PC-9 (cell line): Measurements from ENCODE around the gene MFSD6L. TPM values are rescaled to one million over a fixed set of nuclear protein-coding genes. Genes with fewer than 3 reads are reported as not detected.

Source experiments
- BruUV-seq: library from RNA; stranded (reverse); fragments of 400-500 nt; replicated peaks from 2 replicates; lab custom pipeline; 2021; lab: Mats Ljungman, UMichigan
- CTCF ChIA-PET: fragments of 300-600 bp; sonication (Branson Sonifier 250); formaldehyde crosslinking; loops from one replicate; lab custom pipeline; 2022; ENCODE audit warnings: antibody characterized with exemption; lab: Charles Lee
- POLR2A ChIA-PET: fragments of 300-600 bp; sonication (Branson Sonifier 250); formaldehyde crosslinking; loops from one replicate; lab custom pipeline; 2022; ENCODE audit warnings: antibody characterized with exemption; ENCODE audit not compliant: unreplicated experiment; lab: Charles Lee
- DNase-seq, 2 experiments: peaks; one replicate each; pipeline versions ENCODE4 v3.0.0 to v3.0.0-alpha.2; 2015 to 2022; ENCODE audit warnings: mixed read lengths in 1 of 2
- H2AFZ ChIP-seq: fragments of 200-600 bp; sonication (generic); 2 replicates; pipeline ENCODE4 v1.8.1; 2017; ENCODE audit warnings: antibody characterized with exemption
- H3F3A ChIP-seq: fragments of 200-600 bp; sonication (generic); 2 replicates; pipeline ENCODE4 v1.8.1; 2017; ENCODE audit warnings: antibody characterized with exemption, mild to moderate bottlenecking, low read depth; ENCODE audit not compliant: insufficient read depth
- H3K27ac ChIP-seq: fragments of 200-600 bp; sonication (generic); 2 replicates; pipeline ENCODE4 v1.6.1; 2016; ENCODE audit warnings: mixed run types
- H3K27me3 ChIP-seq: fragments of 200-600 bp; sonication (generic); 2 replicates; pipeline ENCODE4 v1.6.1; 2016; ENCODE audit warnings: low read depth, mixed run types; ENCODE audit not compliant: insufficient read depth
- H3K36me3 ChIP-seq: fragments of 200-600 bp; sonication (generic); 2 replicates; pipeline ENCODE4 v1.6.1; 2016; ENCODE audit warnings: low read depth, mixed run types
- H3K4me1 ChIP-seq: fragments of 200-600 bp; sonication (generic); replicated peaks from 2 replicates; pipeline ENCODE4 v1.6.1; 2016; ENCODE audit warnings: mixed run types; ENCODE audit not compliant: insufficient read depth
- H3K4me2 ChIP-seq: fragments of 200-600 bp; sonication (generic); 2 replicates; pipeline ENCODE4 v1.6.1; 2017; ENCODE audit warnings: mixed run types
- H3K4me3 ChIP-seq: fragments of 200-600 bp; sonication (generic); 2 replicates; pipeline ENCODE4 v1.6.1; 2016; ENCODE audit warnings: mixed run types
- H3K79me2 ChIP-seq: fragments of 200-600 bp; sonication (generic); 2 replicates; pipeline ENCODE4 v1.6.1; 2017; ENCODE audit warnings: low read depth, mixed run types
- H3K9me2 ChIP-seq: fragments of 200-600 bp; sonication (generic); 2 replicates; pipeline ENCODE4 v1.8.1; 2017; ENCODE audit warnings: mild to moderate bottlenecking; ENCODE audit not compliant: insufficient read depth
- H3K9me3 ChIP-seq: fragments of 200-600 bp; sonication (generic); 2 replicates; pipeline ENCODE4 v1.8.1; 2016; ENCODE audit warnings: low read depth; ENCODE audit not compliant: insufficient read depth
- H4K20me1 ChIP-seq: fragments of 200-600 bp; sonication (generic); 2 replicates; pipeline ENCODE4 v1.8.1; 2017; ENCODE audit not compliant: insufficient read depth
- CTCF ChIP-seq: fragments of 200-600 bp; sonication (generic); conservative IDR thresholded peaks from 2 replicates; pipeline ENCODE4 v1.6.1; 2017; ENCODE audit warnings: mixed run types, antibody characterized with exemption, mild to moderate bottlenecking, moderate library complexity
- EZH2 ChIP-seq: fragments of 200-600 bp; sonication (generic); IDR thresholded peaks from 2 replicates; pipeline ENCODE4 v1.8.0; 2017; ENCODE audit warnings: antibody characterized with exemption, low read depth
- intact Hi-C: fragments of 100-400 bp; cut with micrococcal nuclease; formaldehyde crosslinking; loops from one replicate; pipeline ENCODE4 v1.10.0; 2022; ENCODE audit not compliant: unreplicated experiment
- total RNA-seq: library from RNA; stranded (reverse); gene quantifications from 2 replicates; pipeline ENCODE4 v1.2.3, GENCODE V29; 2021

The MFSD6L gene
- total RNA-seq, 1 experiment from 2014 or later = not detected

- DNase-seq = peak in 1 of 2 experiments; percentile 15
- CTCF ChIA-PET = no interaction called here
- Histone ChIP-seq H3K27me3 (peaks cover 20% of the 10 kb centered on the region), H4K20me1 (no peaks in the 10 kb centered on the region), H3K4me2 (no peak overlapping the region), H3K9me2 (no peaks in the 10 kb centered on the region), H3F3A (no peaks in the 10 kb centered on the region), H3K4me1 (no peaks in the 10 kb centered on the region), H3K4me3 (no peak overlapping the region), H3K9me3 (no peaks in the 10 kb centered on the region), H3K79me2 (no peaks in the 10 kb centered on the region), H2AFZ (no peak overlapping the region), H3K36me3 (no peaks in the 10 kb centered on the region), H3K27ac (no peak overlapping the region)
- POLR2A ChIA-PET = interaction anchor here (0.5 kb wide), 1 partner anchor 58 kb away, joined by 3 read pairs; no protein-coding TSS in a partner anchor
- no TSS peak for BruUV-seq
- TF ChIP-seq CTCF (no peak), EZH2 (no peak)
- intact Hi-C loops = no loop called here
Observed at GRCh38 chr17:8803531-8804420, 4.6 kb upstream of the MFSD6L start.

- intact Hi-C loops = no loop called here
- Histone ChIP-seq H3K27me3 (peaks cover 38% of the 10 kb centered on the region), H3K9me3 (no peaks in the 10 kb centered on the region), H3K27ac (no peak overlapping the region), H3K4me2 (no peak overlapping the region), H3K4me3 (no peak overlapping the region), H3K79me2 (no peaks in the 10 kb centered on the region), H3K9me2 (no peaks in the 10 kb centered on the region), H2AFZ (no peak overlapping the region), H4K20me1 (no peaks in the 10 kb centered on the region), H3K4me1 (no peaks in the 10 kb centered on the region), H3F3A (no peaks in the 10 kb centered on the region), H3K36me3 (no peaks in the 10 kb centered on the region)
- BruUV-seq = no TSS peak
- DNase-seq = no peak
- ChIA-PET POLR2A (interaction anchor here (0.6 kb wide), 1 partner anchor 19 kb away, joined by 4 read pairs; no protein-coding TSS in a partner anchor), CTCF (no interaction called here)
- TF ChIP-seq CTCF (no peak), EZH2 (no peak)
Observed at GRCh38 chr17:8801135-8801840, 2.1 kb upstream of the MFSD6L start.

- Histone ChIP-seq H4K20me1 (no peaks in the 10 kb centered on the region), H3K4me3 (no peak overlapping the region), H3K79me2 (no peaks in the 10 kb centered on the region), H3K36me3 (no peaks in the 10 kb centered on the region), H3K9me3 (no peaks in the 10 kb centered on the region), H2AFZ (no peak overlapping the region), H3K27ac (no peak overlapping the region), H3K27me3 (peaks cover 40% of the 10 kb centered on the region), H3K4me1 (no peaks in the 10 kb centered on the region), H3K4me2 (no peak overlapping the region), H3F3A (no peaks in the 10 kb centered on the region), H3K9me2 (no peaks in the 10 kb centered on the region)
- CTCF ChIA-PET = no interaction called here
- TF ChIP-seq CTCF (no peak), EZH2 (no peak)
- DNase-seq = no peak
- POLR2A ChIA-PET = interaction anchor here (0.6 kb wide), 1 partner anchor 20 kb away, joined by 4 read pairs; no protein-coding TSS in a partner anchor
- BruUV-seq = no TSS peak
- intact Hi-C loops = no loop called here
Observed at GRCh38 chr17:8800656-8801055, 1.5 kb upstream of the MFSD6L start.
